PC-9 (cell line): ENCODE measurements around the gene ITGAE. TPM values are rescaled to one million over a fixed set of nuclear protein-coding genes. Genes with fewer than 3 reads are reported as not detected.

Experiments
- Bru-seq: library from RNA; stranded (reverse); fragments of 400-500 nt; gene quantifications from one replicate; lab custom pipeline; 2021; lab: Mats Ljungman, UMichigan
- BruChase-seq, 2 experiments: library from RNA; stranded (reverse); fragments of 400-500 nt; gene quantifications; one replicate each; lab custom pipeline; 2021; lab: Mats Ljungman, UMichigan
- BruUV-seq: library from RNA; stranded (reverse); fragments of 400-500 nt; replicated peaks from 2 replicates; lab custom pipeline; 2021; lab: Mats Ljungman, UMichigan
- CTCF ChIA-PET: fragments of 300-600 bp; sonication (Branson Sonifier 250); formaldehyde crosslinking; loops from one replicate; lab custom pipeline; 2022; ENCODE audit warnings: antibody characterized with exemption; lab: Charles Lee
- POLR2A ChIA-PET: fragments of 300-600 bp; sonication (Branson Sonifier 250); formaldehyde crosslinking; loops from one replicate; lab custom pipeline; 2022; ENCODE audit warnings: antibody characterized with exemption; ENCODE audit not compliant: unreplicated experiment; lab: Charles Lee
- DNase-seq, 2 experiments: peaks; one replicate each; pipeline versions ENCODE4 v3.0.0 to v3.0.0-alpha.2; 2015 to 2022; ENCODE audit warnings: mixed read lengths in 1 of 2
- H2AFZ ChIP-seq: fragments of 200-600 bp; sonication (generic); 2 replicates; pipeline ENCODE4 v1.8.1; 2017; ENCODE audit warnings: antibody characterized with exemption
- H3F3A ChIP-seq: fragments of 200-600 bp; sonication (generic); 2 replicates; pipeline ENCODE4 v1.8.1; 2017; ENCODE audit warnings: antibody characterized with exemption, mild to moderate bottlenecking, low read depth; ENCODE audit not compliant: insufficient read depth
- H3K27ac ChIP-seq: fragments of 200-600 bp; sonication (generic); 2 replicates; pipeline ENCODE4 v1.6.1; 2016; ENCODE audit warnings: mixed run types
- H3K27me3 ChIP-seq: fragments of 200-600 bp; sonication (generic); 2 replicates; pipeline ENCODE4 v1.6.1; 2016; ENCODE audit warnings: low read depth, mixed run types; ENCODE audit not compliant: insufficient read depth
- H3K36me3 ChIP-seq: fragments of 200-600 bp; sonication (generic); 2 replicates; pipeline ENCODE4 v1.6.1; 2016; ENCODE audit warnings: low read depth, mixed run types
- H3K4me1 ChIP-seq: fragments of 200-600 bp; sonication (generic); replicated peaks from 2 replicates; pipeline ENCODE4 v1.6.1; 2016; ENCODE audit warnings: mixed run types; ENCODE audit not compliant: insufficient read depth
- H3K4me2 ChIP-seq: fragments of 200-600 bp; sonication (generic); 2 replicates; pipeline ENCODE4 v1.6.1; 2017; ENCODE audit warnings: mixed run types
- H3K4me3 ChIP-seq: fragments of 200-600 bp; sonication (generic); 2 replicates; pipeline ENCODE4 v1.6.1; 2016; ENCODE audit warnings: mixed run types
- H3K79me2 ChIP-seq: fragments of 200-600 bp; sonication (generic); 2 replicates; pipeline ENCODE4 v1.6.1; 2017; ENCODE audit warnings: low read depth, mixed run types
- H3K9me2 ChIP-seq: fragments of 200-600 bp; sonication (generic); 2 replicates; pipeline ENCODE4 v1.8.1; 2017; ENCODE audit warnings: mild to moderate bottlenecking; ENCODE audit not compliant: insufficient read depth
- H3K9me3 ChIP-seq: fragments of 200-600 bp; sonication (generic); 2 replicates; pipeline ENCODE4 v1.8.1; 2016; ENCODE audit warnings: low read depth; ENCODE audit not compliant: insufficient read depth
- H4K20me1 ChIP-seq: fragments of 200-600 bp; sonication (generic); 2 replicates; pipeline ENCODE4 v1.8.1; 2017; ENCODE audit not compliant: insufficient read depth
- EZH2 ChIP-seq: fragments of 200-600 bp; sonication (generic); IDR thresholded peaks from 2 replicates; pipeline ENCODE4 v1.8.0; 2017; ENCODE audit warnings: antibody characterized with exemption, low read depth
- intact Hi-C: fragments of 100-400 bp; cut with micrococcal nuclease; formaldehyde crosslinking; loops from one replicate; pipeline ENCODE4 v1.10.0; 2022; ENCODE audit not compliant: unreplicated experiment
- long read RNA-seq: library from polyadenylated mRNA; stranded (forward); transcript quantifications from one replicate; pipeline ENCODE4 v2.0.0, GENCODE V29; 2022
- total RNA-seq: library from RNA; stranded (reverse); gene quantifications from 2 replicates; pipeline ENCODE4 v1.2.3, GENCODE V29; 2021
- TF ChIP-seq, protein P1 (sequence below): fragments of 200-600 bp; sonication (generic); conservative IDR thresholded peaks from 2 replicates; pipeline ENCODE4 v1.6.1; 2017; ENCODE audit warnings: mixed run types, antibody characterized with exemption, mild to moderate bottlenecking, moderate library complexity

ITGAE gene, protein sequence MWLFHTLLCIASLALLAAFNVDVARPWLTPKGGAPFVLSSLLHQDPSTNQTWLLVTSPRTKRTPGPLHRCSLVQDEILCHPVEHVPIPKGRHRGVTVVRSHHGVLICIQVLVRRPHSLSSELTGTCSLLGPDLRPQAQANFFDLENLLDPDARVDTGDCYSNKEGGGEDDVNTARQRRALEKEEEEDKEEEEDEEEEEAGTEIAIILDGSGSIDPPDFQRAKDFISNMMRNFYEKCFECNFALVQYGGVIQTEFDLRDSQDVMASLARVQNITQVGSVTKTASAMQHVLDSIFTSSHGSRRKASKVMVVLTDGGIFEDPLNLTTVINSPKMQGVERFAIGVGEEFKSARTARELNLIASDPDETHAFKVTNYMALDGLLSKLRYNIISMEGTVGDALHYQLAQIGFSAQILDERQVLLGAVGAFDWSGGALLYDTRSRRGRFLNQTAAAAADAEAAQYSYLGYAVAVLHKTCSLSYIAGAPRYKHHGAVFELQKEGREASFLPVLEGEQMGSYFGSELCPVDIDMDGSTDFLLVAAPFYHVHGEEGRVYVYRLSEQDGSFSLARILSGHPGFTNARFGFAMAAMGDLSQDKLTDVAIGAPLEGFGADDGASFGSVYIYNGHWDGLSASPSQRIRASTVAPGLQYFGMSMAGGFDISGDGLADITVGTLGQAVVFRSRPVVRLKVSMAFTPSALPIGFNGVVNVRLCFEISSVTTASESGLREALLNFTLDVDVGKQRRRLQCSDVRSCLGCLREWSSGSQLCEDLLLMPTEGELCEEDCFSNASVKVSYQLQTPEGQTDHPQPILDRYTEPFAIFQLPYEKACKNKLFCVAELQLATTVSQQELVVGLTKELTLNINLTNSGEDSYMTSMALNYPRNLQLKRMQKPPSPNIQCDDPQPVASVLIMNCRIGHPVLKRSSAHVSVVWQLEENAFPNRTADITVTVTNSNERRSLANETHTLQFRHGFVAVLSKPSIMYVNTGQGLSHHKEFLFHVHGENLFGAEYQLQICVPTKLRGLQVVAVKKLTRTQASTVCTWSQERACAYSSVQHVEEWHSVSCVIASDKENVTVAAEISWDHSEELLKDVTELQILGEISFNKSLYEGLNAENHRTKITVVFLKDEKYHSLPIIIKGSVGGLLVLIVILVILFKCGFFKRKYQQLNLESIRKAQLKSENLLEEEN
- total RNA-seq (48.7 and 52.8 TPM in 2 replicates), Bru-seq, nascent RNA (percentile 44 among the genes with signal in this experiment), BruChase-seq, experiment 1, labeled RNA remaining after a 2-hour chase (percentile 48 among the genes with signal in this experiment), BruChase-seq, experiment 2, labeled RNA remaining after a 6-hour chase (percentile 42 among the genes with signal in this experiment)
- long read RNA-seq, transcript ITGAE-207 (4 exons, 672 nt) = major isoform, 117 of 154 reads
- long read RNA-seq, transcript ITGAE-202 (5 exons, 721 nt) = minor isoform, 6 of 154 reads
- long read RNA-seq, partial matches to known transcripts = 2 of 154 reads
- long read RNA-seq, other reads (novel, unspliced or antisense) = 28 of 154 reads

DNA sequence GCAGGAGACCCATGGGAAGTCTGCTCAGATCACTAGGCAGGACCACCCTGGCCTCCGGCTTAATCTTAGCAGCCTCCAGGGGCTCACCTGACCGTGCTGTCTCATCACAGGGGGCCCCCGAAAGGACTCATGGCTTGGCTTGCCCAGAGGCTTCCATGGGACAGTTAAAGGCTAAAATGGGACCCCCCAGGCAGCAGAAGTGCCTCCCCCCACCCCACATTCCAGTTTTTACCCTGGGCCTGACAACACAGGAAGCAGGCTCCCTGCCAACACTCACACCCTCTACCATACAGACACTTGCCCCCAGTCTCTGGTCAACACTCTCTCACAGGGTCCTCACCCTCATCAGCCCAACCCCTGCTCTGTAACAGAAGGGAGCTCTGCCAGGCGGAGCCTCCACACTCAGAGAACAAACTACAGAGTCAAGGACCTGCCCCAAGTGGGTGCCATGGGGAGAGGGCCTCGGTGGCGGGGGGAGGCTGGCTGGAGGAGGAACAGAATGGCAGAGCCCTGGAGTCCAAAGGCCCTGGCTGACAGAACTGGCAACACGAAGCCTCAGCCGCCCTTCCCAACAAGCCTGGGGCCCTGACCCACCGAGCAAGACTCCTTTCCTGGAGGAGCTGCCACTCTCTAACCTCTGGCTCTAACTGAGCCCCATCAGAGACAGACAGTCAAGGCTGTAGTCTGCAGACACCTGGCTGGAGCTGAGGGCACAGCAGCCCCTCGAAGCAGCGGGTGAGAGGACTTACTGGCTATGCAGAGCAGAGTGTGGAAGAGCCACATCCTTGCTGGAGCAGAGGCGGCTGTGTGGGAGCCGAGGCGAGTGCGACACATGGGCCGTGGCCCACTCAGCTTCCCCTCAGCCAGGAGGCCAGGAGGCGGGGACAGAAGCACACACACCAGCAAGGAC, at the start of gene ITGAE:
ITGAE (minus strand) TSS at position 827 of the 910 bp plus-strand sequence; CDS start at position 783, 44 bp downstream.
- no peak for DNase-seq
- no peaks in the 10 kb centered on the region for H3K27me3 ChIP-seq
- 0 out of 2 replicates have a peak, but pooled peaks cover 4% of the 10 kb centered on the region for H3K4me1 ChIP-seq
- H3K4me3 ChIP-seq = no peak within 1 kb of the TSS
- intact Hi-C loops = no loop called here
- ChIA-PET CTCF (interaction anchor here (0.6 kb wide), 1 partner anchor 1125 kb away, joined by 3 read pairs; no protein-coding TSS in a partner anchor), POLR2A (no interaction called here)
- no peak within 1 kb of the TSS for H3K27ac ChIP-seq
- no TSS peak for BruUV-seq
- no peaks in the 10 kb centered on the region for H3K9me3 ChIP-seq
- H3K4me2 ChIP-seq = no peak within 1 kb of the TSS
- TF ChIP-seq, protein P1, sequence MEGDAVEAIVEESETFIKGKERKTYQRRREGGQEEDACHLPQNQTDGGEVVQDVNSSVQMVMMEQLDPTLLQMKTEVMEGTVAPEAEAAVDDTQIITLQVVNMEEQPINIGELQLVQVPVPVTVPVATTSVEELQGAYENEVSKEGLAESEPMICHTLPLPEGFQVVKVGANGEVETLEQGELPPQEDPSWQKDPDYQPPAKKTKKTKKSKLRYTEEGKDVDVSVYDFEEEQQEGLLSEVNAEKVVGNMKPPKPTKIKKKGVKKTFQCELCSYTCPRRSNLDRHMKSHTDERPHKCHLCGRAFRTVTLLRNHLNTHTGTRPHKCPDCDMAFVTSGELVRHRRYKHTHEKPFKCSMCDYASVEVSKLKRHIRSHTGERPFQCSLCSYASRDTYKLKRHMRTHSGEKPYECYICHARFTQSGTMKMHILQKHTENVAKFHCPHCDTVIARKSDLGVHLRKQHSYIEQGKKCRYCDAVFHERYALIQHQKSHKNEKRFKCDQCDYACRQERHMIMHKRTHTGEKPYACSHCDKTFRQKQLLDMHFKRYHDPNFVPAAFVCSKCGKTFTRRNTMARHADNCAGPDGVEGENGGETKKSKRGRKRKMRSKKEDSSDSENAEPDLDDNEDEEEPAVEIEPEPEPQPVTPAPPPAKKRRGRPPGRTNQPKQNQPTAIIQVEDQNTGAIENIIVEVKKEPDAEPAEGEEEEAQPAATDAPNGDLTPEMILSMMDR = no peak
- H2AFZ ChIP-seq = no peak within 1 kb of the TSS
- H3K9me2 ChIP-seq = no peaks in the 10 kb centered on the region
- H3K79me2 ChIP-seq = no peaks in the 10 kb centered on the region
- H3K36me3 ChIP-seq = no peaks in the 10 kb centered on the region
- H4K20me1 ChIP-seq = no peaks in the 10 kb centered on the region
- H3F3A ChIP-seq = no peaks in the 10 kb centered on the region; the same call in 1 of the 2 replicates

DNA sequence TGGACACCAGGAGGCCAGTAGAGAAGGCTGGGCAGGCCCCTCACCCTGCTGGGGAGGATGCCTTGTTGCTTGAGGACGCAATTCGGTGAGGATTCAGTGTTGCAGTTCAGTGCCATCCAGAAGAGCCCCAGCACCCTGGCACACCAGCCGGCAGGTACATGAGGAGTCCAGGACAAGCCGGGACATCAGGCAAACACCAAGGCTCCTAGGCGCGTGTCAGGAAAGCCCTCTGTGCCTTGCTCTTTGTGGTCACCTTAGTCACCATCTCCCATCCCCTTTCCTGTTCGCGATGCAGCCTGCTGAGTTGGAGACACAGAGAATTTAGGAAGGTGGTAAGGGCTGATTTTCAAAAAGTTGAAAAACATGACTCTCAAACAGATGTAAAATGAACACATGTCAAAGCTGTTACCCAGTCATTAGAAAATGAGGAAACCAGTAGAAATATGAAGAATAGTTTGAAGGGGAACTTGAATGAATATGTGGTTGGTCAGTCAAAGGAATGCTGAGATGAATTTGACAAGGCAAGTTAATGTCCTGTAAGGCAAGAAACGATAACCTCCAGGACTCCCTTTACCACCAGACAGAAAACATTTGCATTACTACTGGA, 47.3 kb upstream of the ITGAE start:
- no peak overlapping the region for H2AFZ ChIP-seq
- no peak for DNase-seq
- H3K27ac ChIP-seq = no peak overlapping the region
- no peak for TF ChIP-seq EZH2
- TF ChIP-seq, protein P1 = no peak
- H3K36me3 ChIP-seq = no peaks in the 10 kb centered on the region
- intact Hi-C loops = loop anchor here (5.0 to 10.0 kb wide), 2 partner anchors 44 to 296 kb away; partner anchors contain the start of genes CAMKK1, CYB5D2 and ZZEF1
- H3F3A ChIP-seq = peaks cover 7% of the 10 kb centered on the region; the same call in 1 of the 2 replicates
- H3K9me2 ChIP-seq = no peaks in the 10 kb centered on the region
- peaks cover 17% of the 10 kb centered on the region; the same call in 1 of the 2 replicates for H4K20me1 ChIP-seq
- H3K4me2 ChIP-seq = no peak overlapping the region
- ChIA-PET POLR2A (no interaction called here), CTCF (interaction anchor here (0.7 kb wide), 1 partner anchor 563 kb away, joined by 5 read pairs; no protein-coding TSS in a partner anchor)
- peaks cover 26% of the 10 kb centered on the region for H3K79me2 ChIP-seq
- BruUV-seq = no TSS peak
- peaks cover 10% of the 10 kb centered on the region for H3K4me1 ChIP-seq
- no peaks in the 10 kb centered on the region for H3K27me3 ChIP-seq
- H3K4me3 ChIP-seq = no peak overlapping the region
- H3K9me3 ChIP-seq = no peaks in the 10 kb centered on the region
